GM12878 (cell line): ENCODE data around the gene HDDC2. TPM values are rescaled to one million over a fixed set of nuclear protein-coding genes. Genes with fewer than 3 reads are reported as not detected.
"Not testable (repeated sequence)": the region's sequence is repeated elsewhere in the genome, so short reads cannot be mapped to it uniquely, and the experiment has no call there.

Experiments
- ATAC-seq: fragments of 200-7000 bp; cut with Tn5 transposase; 3 replicates; pipeline ENCODE4 v1.9.1; 2020; ENCODE audit warnings: mild to moderate bottlenecking, moderate library complexity
- BruUV-seq: library from RNA; stranded (reverse); fragments of 400-500 nt; replicated peaks from 2 replicates; lab custom pipeline; 2021; lab: Mats Ljungman, UMichigan
- CTCF ChIA-PET: fragments of 300-600 bp; sonication (Branson Sonifier 250); formaldehyde crosslinking; extraction: SDS; loops from one replicate; lab custom pipeline; 2021; ENCODE audit warnings: inconsistent platforms; lab: Yijun Ruan, JAX
- POLR2A ChIA-PET: fragments of 350-600 bp; formaldehyde crosslinking; extraction: SDS; loops from one replicate; lab custom pipeline; 2021; ENCODE audit warnings: inconsistent platforms; lab: Charles Lee
- RAD21 ChIA-PET: fragments of 300-600 bp; sonication (Branson Sonifier 250); formaldehyde crosslinking; loops from one replicate; lab custom pipeline; 2023; ENCODE audit warnings: antibody characterized with exemption; ENCODE audit not compliant: unreplicated experiment; lab: Charles Lee
- SMC1A ChIA-PET: fragments of 300-600 bp; sonication (Branson Sonifier 250); formaldehyde crosslinking; loops from one replicate; lab custom pipeline; 2023; ENCODE audit not compliant: unreplicated experiment, uncharacterized antibody; lab: Charles Lee
- DNase-seq: peaks from one replicate; pipeline ENCODE4 v3.0.0-alpha.2; 2011; ENCODE audit warnings: low read depth, low spot score
- FAIRE-seq: peaks from 3 replicates; lab custom pipeline; 2011; peaks lifted over from hg19 to GRCh38; lab: Jason Lieb, UNC
- H2AFZ ChIP-seq: 2 replicates; pipeline ENCODE4 v1.6.0; 2011; ENCODE audit warnings: low read depth, low read length, control low read depth; ENCODE audit not compliant: control insufficient read depth
- H3K27ac ChIP-seq: 2 replicates; pipeline ENCODE4 v1.5.1; 2011; ENCODE audit warnings: control low read depth; ENCODE audit not compliant: control insufficient read depth, insufficient read depth
- H3K27me3 ChIP-seq, 2 experiments: replicated peaks in 1 of 2; 2 replicates each; pipeline versions ENCODE4 v1.6.0 to v1.6.1; 2011; ENCODE audit warnings: low read length in 1 of 2; ENCODE audit not compliant: control insufficient read depth in 2 of 2, insufficient read depth in 2 of 2
- H3K36me3 ChIP-seq, 2 experiments: 2 replicates each; pipeline ENCODE4 v1.5.1; 2011; ENCODE audit warnings: low read length in 1 of 2; ENCODE audit not compliant: control insufficient read depth in 2 of 2, insufficient read depth in 2 of 2
- H3K4me1 ChIP-seq: 2 replicates; pipeline ENCODE4 v1.6.1; 2011; ENCODE audit warnings: mild to moderate bottlenecking, low read length, moderate library complexity, mixed read lengths; ENCODE audit not compliant: control insufficient read depth, insufficient read depth
- H3K4me2 ChIP-seq: 2 replicates; pipeline ENCODE4 v1.6.0; 2011; ENCODE audit warnings: control low read depth; ENCODE audit not compliant: control insufficient read depth, insufficient read depth
- H3K4me3 ChIP-seq: fragments of 200-600 bp; sonication (generic); 2 replicates; pipeline ENCODE4 v1.5.1; 2016
- H3K79me2 ChIP-seq: 2 replicates; pipeline ENCODE4 v1.6.0; 2011; ENCODE audit warnings: low read length; ENCODE audit not compliant: control insufficient read depth, insufficient read depth
- H3K9ac ChIP-seq: 2 replicates; pipeline ENCODE4 v1.8.0; 2011; ENCODE audit warnings: low read length, control low read depth, mixed read lengths; ENCODE audit not compliant: control insufficient read depth, insufficient read depth
- H3K9me3 ChIP-seq: replicated peaks from 3 replicates; pipeline ENCODE4 v1.5.1; 2011; ENCODE audit warnings: mild to moderate bottlenecking, low read length; ENCODE audit not compliant: control insufficient read depth, insufficient read depth
- H4K20me1 ChIP-seq: 2 replicates; pipeline ENCODE4 v1.6.0; 2011; ENCODE audit not compliant: control insufficient read depth, insufficient read depth
- YY1 ChIP-seq: IDR thresholded peaks from 2 replicates; pipeline ENCODE4 v1.6.1; 2011; ENCODE audit warnings: low read depth, mild to moderate bottlenecking, low read length
- WGBS: methylation state at CpG from one replicate; pipeline ENCODE4 v1.1.6; 2016; ENCODE audit warnings: low lambda C conversion rate; ENCODE audit not compliant: insufficient replicate concordance, insufficient coverage; ENCODE audit errors: missing lambda C conversion rate; 5-methylcytosine and 5-hydroxymethylcytosine counted together
- in situ Hi-C: fragments of 300-500 bp; cut with MboI; formaldehyde crosslinking; loops from 9 replicates; pipeline ENCODE4 v1.14.3; 2018; ENCODE audit warnings: mixed read lengths
- intact Hi-C: fragments of 100-400 bp; cut with micrococcal nuclease; formaldehyde crosslinking; loops from one replicate; pipeline ENCODE4 v1.14.2; 2022; ENCODE audit not compliant: unreplicated experiment
- polyA plus RNA-seq, 11 experiments: library from polyadenylated mRNA; depleted of rRNA in 4 of 11; unstranded in 6 of 11; stranded (reverse) in 5 of 11; fragments of >200 nt; fragmentation: Nextera tagmentation in 4 of 11; fragmentation: Illumina TruSeq in 1 of 11; extraction: Ambion mirVana in 4 of 11; extraction: Trizol in 1 of 11; gene quantifications; 1 replicate in 1 of 11; 2 replicates in 10 of 11; pipeline versions ENCODE4 v1.2.1 to v1.2.3, GENCODE V29; 2011 to 2016; ENCODE audit warnings: inconsistent platforms in 2 of 11, missing spikeins in 2 of 11, low read depth in 1 of 11
- total RNA-seq, 4 experiments: library from RNA; depleted of rRNA in 3 of 4; stranded (reverse); fragments of >200 nt in 3 of 4; fragmentation: Illumina TruSeq in 1 of 4; extraction: Trizol in 1 of 4; gene quantifications; 2 replicates each; pipeline versions ENCODE4 v1.2.1 to v1.2.3, GENCODE V29; 2013 to 2021

The HDDC2 gene
- total and polyA plus RNA-seq, 10 of the 15 experiments (the other 5 are each of a cell fraction or from before 2014, with no cell fraction given): 54.5 to 148 (median 92.7) TPM

GRCh38 chr6:125285353-125285752 is 16.4 kb downstream of the HDDC2 start:
- H3K79me2 ChIP-seq: no peaks in the 10 kb centered on the region; the same call in 1 of the 2 replicates
- in situ Hi-C loops: no loop called here
- 96% methylated on average over 1 of the region's 1 CpG for WGBS

DNA sequence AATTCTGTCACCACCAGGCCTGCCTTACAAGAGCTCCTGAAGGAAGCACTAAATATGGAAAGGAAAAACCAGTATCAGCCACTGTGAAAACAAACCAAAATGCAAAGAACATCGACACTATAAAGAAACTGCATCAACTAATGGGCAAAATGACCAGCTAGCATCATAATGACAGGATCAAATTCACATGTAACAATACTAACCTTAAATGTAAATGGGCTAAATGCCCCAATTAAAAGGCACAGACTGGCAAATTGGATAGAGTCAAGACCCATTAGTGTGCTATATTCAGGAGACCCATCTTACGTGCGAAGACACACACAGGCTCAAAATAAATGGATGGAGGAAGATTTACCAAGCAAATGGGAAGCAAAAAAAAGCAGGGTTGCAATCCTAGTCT is 19.3 kb downstream of the HDDC2 start:
- RAD21 ChIA-PET, H3K4me3 ChIP-seq, H3K9me3 ChIP-seq, BruUV-seq, H2AFZ ChIP-seq, H3K27ac ChIP-seq, H3K9ac ChIP-seq, H3K79me2 ChIP-seq, CTCF ChIA-PET, in situ Hi-C loops, H4K20me1 ChIP-seq, H3K4me2 ChIP-seq, intact Hi-C loops, FAIRE-seq, DNase-seq, ATAC-seq, H3K27me3 ChIP-seq: not testable (repeated sequence)
- Histone ChIP-seq H3K36me3 (peaks cover 0 to 14% of the 10 kb centered on the region in 2 experiments; a peak in 3 of 4 replicates), H3K4me1 (peaks cover 12% of the 10 kb centered on the region; the same call in 1 of the 2 replicates)
- POLR2A ChIA-PET: interaction anchor here (0.7 kb wide), 1 partner anchor 12 kb away, joined by 4 read pairs; no protein-coding TSS in a partner anchor
- SMC1A ChIA-PET: interaction anchor here (0.8 kb wide), 1 partner anchor 10 kb away, joined by 3 read pairs; no protein-coding TSS in a partner anchor
- 100% methylated on average over 3 of the region's 3 CpGs for WGBS

More at GRCh38 chr6:125285353-125285752, 16.4 kb downstream of the HDDC2 start:
- H3K27ac ChIP-seq: no peak overlapping the region
- BruUV-seq: no TSS peak
- no peak for TF ChIP-seq YY1
- H3K4me3 ChIP-seq: no peak overlapping the region
- H3K4me2 ChIP-seq: no peak overlapping the region
- peaks cover 6% of the 10 kb centered on the region for H3K9me3 ChIP-seq
- H3K4me1 ChIP-seq: peaks cover 4% of the 10 kb centered on the region; the same call in 1 of the 2 replicates
- no peak for ATAC-seq
- ChIA-PET POLR2A (no interaction called here), CTCF (no interaction called here), RAD21 (no interaction called here), SMC1A (no interaction called here)
- H3K36me3 ChIP-seq: peaks cover 4 to 18% of the 10 kb centered on the region in 2 experiments
- H3K9ac ChIP-seq: no peak overlapping the region
- H2AFZ ChIP-seq: no peak overlapping the region
- no peaks in the 10 kb centered on the region for H3K27me3 ChIP-seq
- intact Hi-C loops: no loop called here
- FAIRE-seq: no peak
- no peaks in the 10 kb centered on the region for H4K20me1 ChIP-seq
- DNase-seq: no peak
